T-cell (primary cell): ENCODE measurements around the gene PACS2. TPM values are rescaled to one million over a fixed set of nuclear protein-coding genes. Genes with fewer than 3 reads are reported as not detected.
A peak's percentile ranks its signal among the peaks of the same experiment; 100 is the strongest.
"Not testable (repeated sequence)": the region's sequence is repeated elsewhere in the genome, so short reads cannot be mapped to it uniquely, and the experiment has no call there.

ENCODE experiments used
- ATAC-seq, 4 experiments: fragments of 200-7000 bp in 3 of 4; fragments of 150-1000 bp in 1 of 4; cut with Tn5 transposase; replicated peaks in 1 of 4; 1 replicate in 3 of 4; 2 replicates in 1 of 4; pipeline ENCODE4 v1.10.0; 2021; ENCODE audit warnings: moderate library complexity in 3 of 4, mild to moderate bottlenecking in 2 of 4, moderate number of reproducible peaks in 1 of 4
- CTCF ChIA-PET, 2 donors: fragments of 300-600 bp; sonication (Branson Sonifier 250); formaldehyde crosslinking; loops; one replicate each; lab custom pipeline; 2022; ENCODE audit warnings: antibody characterized with exemption in 2 of 2; lab: Charles Lee
- POLR2A ChIA-PET, 2 donors: fragments of 300-600 bp; sonication (Branson Sonifier 250); formaldehyde crosslinking; loops; one replicate each; lab custom pipeline; 2022; ENCODE audit warnings: antibody characterized with exemption in 2 of 2; lab: Charles Lee
- DNase-seq, 35 experiments: peaks; one replicate each; pipeline versions ENCODE4 v3.0.0 to v3.0.0-alpha.2; 2013 to 2023
- H3K27ac ChIP-seq: one replicate; pipeline ENCODE4 v1.5.1; 2013; ENCODE audit warnings: low read length
- H3K27me3 ChIP-seq, 2 experiments: replicated peaks in 1 of 2; 1 replicate in 1 of 2; 2 replicates in 1 of 2; pipeline versions ENCODE4 v1.6.1 to v1.7.0; 2013; ENCODE audit warnings: low read length in 1 of 2, mixed read lengths in 1 of 2; ENCODE audit not compliant: control insufficient read depth in 2 of 2, insufficient read depth in 2 of 2; ENCODE audit errors: extremely low read depth in 1 of 2
- H3K36me3 ChIP-seq, 2 donors: 1 replicate in 1 of 2; 2 replicates in 1 of 2; pipeline versions ENCODE4 v1.6.1 to v1.7.0; 2013; ENCODE audit warnings: low read length in 1 of 2; ENCODE audit not compliant: control insufficient read depth in 2 of 2, insufficient read depth in 1 of 2; ENCODE audit errors: extremely low read depth in 1 of 2
- H3K4me1 ChIP-seq, 2 experiments: 1 replicate in 1 of 2; 2 replicates in 1 of 2; pipeline versions ENCODE4 v1.6.1 to v1.7.0; 2013; ENCODE audit warnings: low read length in 2 of 2, mixed read lengths in 1 of 2; ENCODE audit not compliant: insufficient read depth in 2 of 2, control insufficient read depth in 1 of 2; ENCODE audit errors: extremely low read depth in 1 of 2
- H3K4me3 ChIP-seq, 2 donors: 1 replicate in 1 of 2; 2 replicates in 1 of 2; pipeline versions ENCODE4 v1.5.1 to v1.7.0; 2013; ENCODE audit warnings: mild to moderate bottlenecking in 2 of 2, low read length in 1 of 2, moderate library complexity in 1 of 2; ENCODE audit not compliant: control insufficient read depth in 1 of 2; ENCODE audit errors: extremely low read depth in 1 of 2
- H3K9me3 ChIP-seq: 2 replicates; pipeline ENCODE4 v1.7.0; 2013
- H3K27ac Mint-ChIP-seq, 2 donors: one replicate each; pipeline ENCODE4 v1.8.0; 2020 to 2021; ENCODE audit warnings: mild to moderate bottlenecking in 2 of 2, mixed read lengths in 2 of 2
- H3K27me3 Mint-ChIP-seq, 2 donors: one replicate each; pipeline ENCODE4 v1.8.0; 2021 to 2022; ENCODE audit warnings: mixed read lengths in 2 of 2
- H3K36me3 Mint-ChIP-seq: one replicate; pipeline ENCODE4 v1.8.0; 2021; ENCODE audit warnings: mixed read lengths
- H3K4me1 Mint-ChIP-seq, 3 donors: one replicate each; pipeline ENCODE4 v1.8.0; 2020 to 2022; ENCODE audit warnings: mixed read lengths in 3 of 3, mild to moderate bottlenecking in 1 of 3
- H3K4me3 Mint-ChIP-seq, 3 donors: one replicate each; pipeline ENCODE4 v1.8.0; 2020 to 2022; ENCODE audit warnings: mild to moderate bottlenecking in 3 of 3, mixed read lengths in 3 of 3, moderate library complexity in 3 of 3
- H3K9me3 Mint-ChIP-seq, 3 donors: one replicate each; pipeline ENCODE4 v1.8.0; 2020 to 2022; ENCODE audit warnings: mixed read lengths in 3 of 3
- WGBS: methylation state at CpG from one replicate; pipeline ENCODE4 v1.1.5; 2013; ENCODE audit warnings: missing lambda C conversion rate; ENCODE audit not compliant: insufficient coverage; 5-methylcytosine and 5-hydroxymethylcytosine counted together
- total RNA-seq, 35 experiments: library from RNA in 6 of 35; stranded (reverse) in 6 of 35; fragments of 120-200 nt in 1 of 35; gene quantifications; one replicate each; pipeline versions ENCODE4 v1.2.1 to v1.2.4 and lab custom pipeline; 2013 to 2026

The PACS2 gene
- total RNA-seq, 5 donors from 2014 or later (not counting 1 experiment from before 2014, with no cell fraction given): 70.9 to 86.9 (median 78.0) TPM

- Histone ChIP-seq H3K9me3 (no peaks in the 10 kb centered on the region), H3K4me3 (no peak overlapping the region), H3K27ac (no peak overlapping the region), H3K4me1 (peaks cover 3 to 45% of the 10 kb centered on the region in 2 experiments), H3K36me3 (no peaks in the 10 kb centered on the region), H3K27me3 (peaks cover 0 to 1% of the 10 kb centered on the region in 2 experiments)
- ChIA-PET CTCF (no interaction called here), POLR2A (no interaction called here)
- ATAC-seq (no peak), DNase-seq (no peak)
- WGBS: 68% methylated on average over 10 of the region's 11 CpGs
- Mint-ChIP-seq H3K36me3 (no peaks in the 10 kb centered on the region), H3K4me1 (peaks cover 34 to 42% (median 41%) of the 10 kb centered on the region in 3 donors), H3K27me3 (no peaks in the 10 kb centered on the region), H3K4me3 (peak overlapping the region in 1 of 3 donors; percentile 57), H3K27ac (no peak overlapping the region), H3K9me3 (peaks cover 0 to 3% (median 0%) of the 10 kb centered on the region in 3 donors)
Measured at GRCh38 chr14:105332350-105332874, 17.9 kb downstream of the PACS2 start.

- no peaks in the 10 kb centered on the region for H3K9me3 ChIP-seq
- no peaks in the 10 kb centered on the region for H3K36me3 ChIP-seq
- no peaks in the 10 kb centered on the region for H3K27me3 ChIP-seq
- POLR2A ChIA-PET: no interaction called here
- ATAC-seq (no peak), DNase-seq (no peak)
- 94% methylated on average over 11 of the region's 15 CpGs for WGBS
- Mint-ChIP-seq H3K27me3 (no peaks in the 10 kb centered on the region), H3K27ac (no peak overlapping the region), H3K4me1 (peaks cover 34 to 42% (median 41%) of the 10 kb centered on the region in 3 donors), H3K9me3 (peaks cover 0 to 3% (median 0%) of the 10 kb centered on the region in 3 donors), H3K4me3 (no peak overlapping the region), H3K36me3 (no peaks in the 10 kb centered on the region)
- H3K27ac ChIP-seq: no peak overlapping the region
- H3K4me1 ChIP-seq: peaks cover 3 to 45% of the 10 kb centered on the region in 2 experiments
- H3K4me3 ChIP-seq: no peak overlapping the region
- CTCF ChIA-PET: no interaction called here
Measured at GRCh38 chr14:105333020-105333490, 18.5 kb downstream of the PACS2 start.

- Mint-ChIP-seq H3K4me1 (peaks cover 27 to 38% (median 36%) of the 10 kb centered on the region in 3 donors), H3K27me3 (no peaks in the 10 kb centered on the region), H3K9me3 (peaks cover 0 to 3% (median 0%) of the 10 kb centered on the region in 3 donors), H3K4me3 (no peak overlapping the region), H3K36me3 (no peaks in the 10 kb centered on the region), H3K27ac (no peak overlapping the region)
- ChIA-PET POLR2A (no interaction called here), CTCF (no interaction called here)
- WGBS: 91% methylated on average over 11 of the region's 18 CpGs
- H3K36me3 ChIP-seq: no peaks in the 10 kb centered on the region
- H3K4me3 ChIP-seq: no peak overlapping the region
- ATAC-seq: no peak
- H3K9me3 ChIP-seq: no peaks in the 10 kb centered on the region
- no peaks in the 10 kb centered on the region for H3K27me3 ChIP-seq
- H3K4me1 ChIP-seq: peaks cover 3 to 39% of the 10 kb centered on the region in 2 experiments
- DNase-seq: no peak
- no peak overlapping the region for H3K27ac ChIP-seq
Measured at GRCh38 chr14:105333613-105334364, 19.2 kb downstream of the PACS2 start.

- Histone ChIP-seq H3K27ac (no peak overlapping the region), H3K27me3 (no peaks in the 10 kb centered on the region), H3K4me3 (no peak overlapping the region), H3K36me3 (no peaks in the 10 kb centered on the region), H3K4me1 (peaks cover 3 to 37% of the 10 kb centered on the region in 2 experiments), H3K9me3 (no peaks in the 10 kb centered on the region)
- 97% methylated on average over 14 of the region's 17 CpGs for WGBS
- H3K9me3 Mint-ChIP-seq: peaks cover 0 to 3% (median 0%) of the 10 kb centered on the region in 3 donors
- H3K4me1 Mint-ChIP-seq: peaks cover 19 to 30% (median 29%) of the 10 kb centered on the region in 3 donors
- DNase-seq (no peak), ATAC-seq (peak in 1 of 4 experiments; percentile 9)
- no peaks in the 10 kb centered on the region for H3K27me3 Mint-ChIP-seq
- no peak overlapping the region for H3K27ac Mint-ChIP-seq
- POLR2A ChIA-PET: no interaction called here
- CTCF ChIA-PET: no interaction called here
- no peak overlapping the region for H3K4me3 Mint-ChIP-seq
- no peaks in the 10 kb centered on the region for H3K36me3 Mint-ChIP-seq
Measured at GRCh38 chr14:105334383-105335230, 20.1 kb downstream of the PACS2 start.

GRCh38 chr14:105335231-105335542 lies 20.6 kb downstream of the PACS2 start:
- H3K27me3 Mint-ChIP-seq, H3K4me3 Mint-ChIP-seq, H3K4me3 ChIP-seq, CTCF ChIA-PET, H3K9me3 ChIP-seq, ATAC-seq, H3K36me3 ChIP-seq, POLR2A ChIA-PET, H3K36me3 Mint-ChIP-seq, H3K27ac ChIP-seq, H3K27me3 ChIP-seq, H3K9me3 Mint-ChIP-seq, DNase-seq, H3K27ac Mint-ChIP-seq: not testable (repeated sequence)
- WGBS: 92% methylated on average over 18 of the region's 22 CpGs
- H3K4me1 Mint-ChIP-seq: peaks cover 20 to 29% (median 28%) of the 10 kb centered on the region in 3 donors
- peaks cover 3 to 31% of the 10 kb centered on the region in 2 experiments for H3K4me1 ChIP-seq

GRCh38 chr14:105335735-105336476 lies 21.4 kb downstream of the PACS2 start:
- ATAC-seq (no peak), DNase-seq (no peak)
- no peak overlapping the region for H3K4me3 Mint-ChIP-seq
- ChIA-PET POLR2A (no interaction called here), CTCF (no interaction called here)
- no peaks in the 10 kb centered on the region for H3K9me3 ChIP-seq
- H3K36me3 ChIP-seq: no peaks in the 10 kb centered on the region
- H3K9me3 Mint-ChIP-seq: peaks cover 0 to 3% (median 0%) of the 10 kb centered on the region in 3 donors
- peaks cover 21 to 27% (median 24%) of the 10 kb centered on the region in 3 donors for H3K4me1 Mint-ChIP-seq
- no peaks in the 10 kb centered on the region for H3K36me3 Mint-ChIP-seq
- H3K27ac ChIP-seq: no peak overlapping the region
- peaks cover 0 to 24% of the 10 kb centered on the region in 2 experiments for H3K4me1 ChIP-seq
- no peak overlapping the region for H3K27ac Mint-ChIP-seq
- no peak overlapping the region for H3K4me3 ChIP-seq
- H3K27me3 Mint-ChIP-seq: no peaks in the 10 kb centered on the region
- no peaks in the 10 kb centered on the region for H3K27me3 ChIP-seq
- 91% methylated on average over 25 of the region's 33 CpGs for WGBS
